CD4-positive, alpha-beta memory T cell (primary cell): ENCODE data around the gene FAM168A. TPM values are rescaled to one million over a fixed set of nuclear protein-coding genes. Genes with fewer than 3 reads are reported as not detected.

Experiments used
- CTCF ChIA-PET: fragments of 350-600 bp; sonication (Branson Sonifier 250); formaldehyde crosslinking; loops from one replicate; lab custom pipeline; 2021; ENCODE audit warnings: inconsistent platforms; ENCODE audit not compliant: partially characterized antibody; lab: Charles Lee
- POLR2A ChIA-PET: fragments of 350-600 bp; sonication (Branson Sonifier 250); formaldehyde crosslinking; loops from one replicate; lab custom pipeline; 2021; ENCODE audit not compliant: partially characterized antibody; lab: Charles Lee
- DNase-seq, 5 donors: peaks; one replicate each; pipeline versions ENCODE4 v3.0.0 to v3.0.0-alpha.2; 2020 to 2022; ENCODE audit warnings: mixed read lengths in 1 of 5
- H3K27ac ChIP-seq: one replicate; pipeline ENCODE4 v1.7.0; 2013; ENCODE audit warnings: low read depth, low read length
- H3K27me3 ChIP-seq: 2 replicates; pipeline ENCODE4 v1.7.0; 2013; ENCODE audit warnings: mild to moderate bottlenecking, low read length, moderate library complexity; ENCODE audit not compliant: insufficient read depth
- H3K36me3 ChIP-seq: 2 replicates; pipeline ENCODE4 v1.7.0; 2013; ENCODE audit warnings: mild to moderate bottlenecking, low read length, moderate library complexity; ENCODE audit not compliant: insufficient read depth
- H3K4me1 ChIP-seq: 2 replicates; pipeline ENCODE4 v1.7.0; 2013; ENCODE audit warnings: mild to moderate bottlenecking, low read length, moderate library complexity; ENCODE audit not compliant: insufficient read depth
- H3K4me3 ChIP-seq, 2 donors: one replicate each; pipeline ENCODE4 v1.7.0; 2013; ENCODE audit warnings: low read length in 2 of 2, mild to moderate bottlenecking in 1 of 2
- H3K9me3 ChIP-seq, 2 donors: one replicate each; pipeline ENCODE4 v1.7.0; 2013; ENCODE audit warnings: low read length in 2 of 2, control low read depth in 1 of 2; ENCODE audit not compliant: control insufficient read depth in 1 of 2
- H3K27ac Mint-ChIP-seq, 7 donors: one replicate each; pipeline ENCODE4 v1.8.0; 2020 to 2021; ENCODE audit warnings: mixed read lengths in 7 of 7, mild to moderate bottlenecking in 6 of 7, inconsistent platforms in 3 of 7, moderate library complexity in 3 of 7
- H3K27me3 Mint-ChIP-seq, 2 donors: one replicate each; pipeline ENCODE4 v1.8.0; 2020 to 2021; ENCODE audit warnings: mixed read lengths in 2 of 2
- H3K36me3 Mint-ChIP-seq, 2 donors: one replicate each; pipeline ENCODE4 v1.8.0; 2020 to 2021; ENCODE audit warnings: mixed read lengths in 2 of 2, inconsistent platforms in 1 of 2, mild to moderate bottlenecking in 1 of 2
- H3K4me1 Mint-ChIP-seq, 4 donors: one replicate each; pipeline ENCODE4 v1.8.0; 2020 to 2021; ENCODE audit warnings: mixed read lengths in 4 of 4, mild to moderate bottlenecking in 1 of 4
- H3K4me3 Mint-ChIP-seq, 8 donors: one replicate each; pipeline ENCODE4 v1.8.0; 2020 to 2021; ENCODE audit warnings: mixed read lengths in 8 of 8, mild to moderate bottlenecking in 7 of 8, moderate library complexity in 6 of 8, inconsistent platforms in 3 of 8
- H3K9me3 Mint-ChIP-seq, 8 donors: one replicate each; pipeline ENCODE4 v1.8.0; 2020 to 2021; ENCODE audit warnings: mixed read lengths in 8 of 8, mild to moderate bottlenecking in 5 of 8, inconsistent platforms in 3 of 8, moderate library complexity in 1 of 8
- intact Hi-C: fragments of 100-400 bp; cut with micrococcal nuclease; formaldehyde crosslinking; loops from one replicate; pipeline ENCODE4 v1.15.1; 2023
- polyA plus RNA-seq, 2 donors: library from polyadenylated mRNA; unstranded; fragments of 300-500 nt; fragmentation: Illumina TruSeq; gene quantifications; one replicate each; pipeline ENCODE4 v1.2.3, GENCODE V29; 2021
- total RNA-seq, 2 experiments: library from RNA; stranded (reverse); gene quantifications; one replicate each; pipeline ENCODE4 v1.2.3, GENCODE V29; 2021

Gene FAM168A
- total and polyA plus RNA-seq, 4 experiments from 2014 or later: 0.61 to 22.7 (median 12.7) TPM

GRCh38 chr11:73454987-73455386 lies 142.9 kb downstream of the FAM168A start:
- peaks cover 0 to 1% (median 0%) of the 10 kb centered on the region in 4 donors for H3K4me1 Mint-ChIP-seq
- H3K27ac Mint-ChIP-seq: no peak overlapping the region
- Histone ChIP-seq H3K9me3 (no peaks in the 10 kb centered on the region), H3K4me3 (no peak overlapping the region), H3K27me3 (no peaks in the 10 kb centered on the region), H3K4me1 (no peaks in the 10 kb centered on the region), H3K27ac (no peak overlapping the region), H3K36me3 (no peaks in the 10 kb centered on the region)
- H3K27me3 Mint-ChIP-seq: no peaks in the 10 kb centered on the region
- H3K9me3 Mint-ChIP-seq: no peaks in the 10 kb centered on the region
- H3K36me3 Mint-ChIP-seq: peaks cover 0 to 5% of the 10 kb centered on the region in 2 donors
- ChIA-PET CTCF (no interaction called here), POLR2A (no interaction called here)
- no peak for DNase-seq
- no peak overlapping the region for H3K4me3 Mint-ChIP-seq
- intact Hi-C loops: no loop called here

DNA sequence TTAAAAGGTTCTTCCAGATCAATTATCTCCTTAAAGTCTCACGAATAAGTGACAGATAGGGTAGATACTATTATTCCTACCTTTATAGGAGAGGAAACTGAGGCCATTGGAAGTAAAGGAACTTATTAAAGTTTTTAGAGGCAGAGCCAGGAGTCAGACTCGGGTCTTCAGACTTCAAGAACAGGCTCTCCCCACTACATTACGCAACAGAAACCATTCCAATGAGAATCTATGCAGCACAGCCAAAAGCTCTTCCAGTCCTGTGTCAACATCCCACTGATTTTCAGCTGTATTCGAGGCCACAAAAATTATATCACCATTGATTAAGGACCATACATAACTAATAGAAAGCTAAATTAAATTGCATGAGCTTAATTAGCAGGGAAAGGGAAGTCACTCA lies 144.3 kb downstream of the FAM168A start:
- Mint-ChIP-seq H3K4me1 (no peaks in the 10 kb centered on the region), H3K4me3 (no peak overlapping the region), H3K36me3 (peaks cover 0 to 5% of the 10 kb centered on the region in 2 donors), H3K27me3 (no peaks in the 10 kb centered on the region), H3K9me3 (no peaks in the 10 kb centered on the region), H3K27ac (peak overlapping the region in 1 of 7 donors; percentile 4)
- intact Hi-C loops: no loop called here
- Histone ChIP-seq H3K27ac (no peak overlapping the region), H3K27me3 (no peaks in the 10 kb centered on the region), H3K4me3 (no peak overlapping the region), H3K36me3 (no peaks in the 10 kb centered on the region), H3K9me3 (no peaks in the 10 kb centered on the region), H3K4me1 (no peaks in the 10 kb centered on the region)
- CTCF ChIA-PET: no interaction called here
- POLR2A ChIA-PET: no interaction called here
- DNase-seq: no peak

DNA sequence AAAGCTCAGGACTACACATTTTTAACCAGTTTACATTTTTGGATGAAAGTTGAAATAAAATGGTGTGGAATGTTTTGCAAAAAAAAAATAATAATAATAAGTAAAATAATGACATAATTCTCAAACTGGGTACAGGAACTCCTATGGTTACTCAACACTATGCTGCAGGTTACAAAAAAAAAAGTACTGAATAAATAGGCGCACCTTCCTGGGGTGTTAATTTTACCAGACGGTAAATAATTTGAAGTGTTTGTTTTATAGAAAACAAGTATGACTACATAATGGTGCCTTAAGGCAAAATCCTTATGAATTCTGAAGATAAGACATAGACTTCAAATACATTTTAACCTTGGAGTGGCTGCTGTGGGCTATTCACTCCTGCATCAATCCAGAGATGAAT lies 145.2 kb downstream of the FAM168A start:
- CTCF ChIA-PET: no interaction called here
- no peak overlapping the region for H3K4me3 ChIP-seq

DNA sequence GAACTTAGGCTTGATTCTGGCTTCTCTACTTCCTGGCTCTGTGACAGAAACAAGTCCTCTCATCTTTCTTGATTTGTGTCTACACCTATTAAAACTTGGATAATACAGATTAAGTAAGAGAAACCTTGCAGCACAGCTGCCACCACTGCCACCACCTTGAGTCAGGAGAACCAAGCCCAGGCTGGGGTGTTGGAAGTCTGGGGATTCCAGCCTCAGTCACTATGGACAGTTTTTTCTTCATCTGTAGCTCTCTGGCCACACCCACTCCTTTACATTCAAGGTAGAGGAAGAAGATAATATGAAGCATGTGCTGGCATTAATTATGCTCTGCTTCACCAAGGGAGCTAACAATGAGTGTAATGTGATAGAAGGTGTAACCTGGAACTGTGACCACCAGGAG lies 146.0 kb downstream of the FAM168A start:
- POLR2A ChIA-PET: no interaction called here
- CTCF ChIA-PET: no interaction called here

More for the DNA sequence above, 145.2 kb downstream of the FAM168A start:
- no peak overlapping the region for H3K27ac ChIP-seq
- intact Hi-C loops: no loop called here
- DNase-seq: no peak
- no peaks in the 10 kb centered on the region for H3K27me3 Mint-ChIP-seq
- H3K27me3 ChIP-seq: no peaks in the 10 kb centered on the region
- H3K27ac Mint-ChIP-seq: no peak overlapping the region
- H3K36me3 ChIP-seq: no peaks in the 10 kb centered on the region
- peaks cover 0 to 5% of the 10 kb centered on the region in 2 donors for H3K36me3 Mint-ChIP-seq
- no peaks in the 10 kb centered on the region for H3K4me1 Mint-ChIP-seq
- H3K9me3 Mint-ChIP-seq: no peaks in the 10 kb centered on the region
- no peak overlapping the region for H3K4me3 Mint-ChIP-seq
- H3K9me3 ChIP-seq: no peaks in the 10 kb centered on the region
- no peaks in the 10 kb centered on the region for H3K4me1 ChIP-seq
- POLR2A ChIA-PET: no interaction called here

DNA sequence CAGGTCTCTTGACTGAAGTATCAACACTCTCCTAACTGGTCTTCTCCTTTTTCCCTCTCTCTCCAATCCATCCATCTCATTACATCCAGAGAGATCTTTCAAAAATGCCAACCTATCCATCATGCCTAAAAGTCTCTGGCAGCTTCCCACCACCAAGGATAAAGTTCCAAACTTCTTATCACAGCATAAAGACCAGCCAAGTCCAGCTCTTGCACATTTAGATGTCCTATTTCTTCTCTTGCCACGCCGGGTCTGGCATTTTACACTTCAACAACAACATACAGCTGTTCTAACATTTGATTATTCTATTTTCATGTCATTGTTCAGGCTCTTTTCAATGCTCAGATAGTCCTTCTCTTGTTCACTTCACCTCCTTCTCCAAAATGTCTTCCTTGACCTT lies 151.1 kb downstream of the FAM168A start:
- Histone ChIP-seq H3K4me1 (no peaks in the 10 kb centered on the region), H3K9me3 (no peaks in the 10 kb centered on the region), H3K4me3 (no peak overlapping the region), H3K27ac (no peak overlapping the region), H3K27me3 (no peaks in the 10 kb centered on the region), H3K36me3 (no peaks in the 10 kb centered on the region)
- Mint-ChIP-seq H3K9me3 (no peaks in the 10 kb centered on the region), H3K4me1 (peaks cover 0 to 10% (median 4%) of the 10 kb centered on the region in 4 donors), H3K27me3 (no peaks in the 10 kb centered on the region), H3K4me3 (no peak overlapping the region), H3K36me3 (peaks cover 0 to 1% of the 10 kb centered on the region in 2 donors), H3K27ac (peak overlapping the region in 1 of 7 donors; percentile 31)
- DNase-seq: no peak
- POLR2A ChIA-PET: no interaction called here
- CTCF ChIA-PET: interaction anchor here (0.6 to 1.6 kb wide), 2 partner anchors 14 to 96 kb away, joined by 3 to 4 read pairs; no protein-coding TSS in a partner anchor
- intact Hi-C loops: no loop called here

More for the DNA sequence above, 146.0 kb downstream of the FAM168A start:
- Histone ChIP-seq H3K9me3 (no peaks in the 10 kb centered on the region), H3K4me3 (no peak overlapping the region), H3K27me3 (no peaks in the 10 kb centered on the region), H3K27ac (no peak overlapping the region), H3K4me1 (no peaks in the 10 kb centered on the region), H3K36me3 (no peaks in the 10 kb centered on the region)
- DNase-seq: no peak
- Mint-ChIP-seq H3K9me3 (no peaks in the 10 kb centered on the region), H3K36me3 (peaks cover 0 to 5% of the 10 kb centered on the region in 2 donors), H3K4me1 (peaks cover 0 to 4% (median 0%) of the 10 kb centered on the region in 4 donors), H3K4me3 (no peak overlapping the region), H3K27me3 (no peaks in the 10 kb centered on the region), H3K27ac (no peak overlapping the region)
- intact Hi-C loops: no loop called here

DNA sequence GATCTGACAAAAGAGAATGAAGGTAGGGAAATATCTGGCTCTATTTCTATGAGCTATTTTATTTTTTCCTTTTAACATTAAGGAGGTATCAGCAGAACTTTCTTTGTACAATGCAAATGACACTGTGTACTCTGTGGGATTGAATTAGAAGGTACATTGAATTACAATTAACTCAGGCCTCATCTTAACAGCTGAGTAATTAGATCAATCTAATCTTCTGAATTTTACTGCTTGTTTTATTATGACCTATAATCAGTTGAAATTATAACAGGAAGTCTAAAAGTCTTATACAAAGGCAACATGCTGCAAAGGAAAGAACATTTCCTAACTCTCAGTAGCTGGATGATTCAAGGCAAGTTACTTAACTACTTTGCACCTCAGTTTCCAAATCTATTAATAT lies 151.9 kb downstream of the FAM168A start:
- peaks cover 0 to 10% (median 4%) of the 10 kb centered on the region in 4 donors for H3K4me1 Mint-ChIP-seq
- no peak for DNase-seq
- no peaks in the 10 kb centered on the region for H3K4me1 ChIP-seq
- H3K9me3 ChIP-seq: no peaks in the 10 kb centered on the region
- intact Hi-C loops: no loop called here
- H3K9me3 Mint-ChIP-seq: no peaks in the 10 kb centered on the region
- H3K27ac ChIP-seq: no peak overlapping the region
- no peak overlapping the region for H3K4me3 ChIP-seq
- POLR2A ChIA-PET: no interaction called here
- H3K27me3 ChIP-seq: no peaks in the 10 kb centered on the region
- H3K27me3 Mint-ChIP-seq: no peaks in the 10 kb centered on the region
- H3K36me3 ChIP-seq: no peaks in the 10 kb centered on the region
- no peak overlapping the region for H3K4me3 Mint-ChIP-seq
- no peak overlapping the region for H3K27ac Mint-ChIP-seq
- peaks cover 5 to 6% of the 10 kb centered on the region in 2 donors for H3K36me3 Mint-ChIP-seq
- CTCF ChIA-PET: interaction anchor here (0.6 to 1.6 kb wide), 2 partner anchors 13 to 95 kb away, joined by 3 to 4 read pairs; no protein-coding TSS in a partner anchor

DNA sequence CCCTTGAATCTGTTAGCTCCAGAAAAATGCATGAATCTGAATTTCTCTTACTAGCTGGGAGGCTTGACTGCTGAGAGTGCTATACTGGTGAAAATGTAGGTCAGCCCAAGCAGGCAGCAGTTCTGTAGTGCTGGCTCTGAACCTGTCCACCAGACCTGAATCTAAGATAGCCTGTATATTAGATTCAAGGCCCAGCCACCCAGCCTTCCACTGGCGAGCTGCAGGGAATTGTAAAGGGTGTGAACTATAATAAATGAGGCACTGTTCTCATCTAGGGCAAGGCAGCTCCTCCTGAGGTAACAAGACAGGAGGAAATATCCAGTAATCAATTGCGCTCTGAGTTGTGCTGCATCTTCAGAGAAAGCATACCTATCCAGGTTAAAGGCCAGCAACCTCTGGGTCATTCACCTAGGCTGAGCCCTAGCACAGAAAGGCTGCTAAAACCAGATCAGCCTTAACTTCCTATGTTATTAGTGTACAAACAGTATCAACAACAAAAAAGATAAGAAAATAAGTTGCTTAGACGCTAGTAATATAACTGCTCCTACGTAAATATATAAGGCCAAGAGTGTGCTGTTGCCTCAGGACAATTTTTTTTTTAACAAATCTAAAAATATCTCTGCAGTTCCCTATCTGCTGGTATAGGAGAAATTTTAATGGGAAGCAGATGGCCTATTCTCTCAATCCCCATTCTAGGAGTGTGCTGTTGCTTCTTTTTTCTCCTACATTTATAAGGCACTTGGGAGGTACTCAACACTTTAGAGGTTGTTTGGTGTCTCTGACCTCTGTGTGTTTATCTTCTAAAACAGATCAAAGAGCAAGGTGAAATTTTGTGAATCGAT lies 158.7 kb downstream of the FAM168A start:
- POLR2A ChIA-PET: no interaction called here

More for the DNA sequence above, 158.7 kb downstream of the FAM168A start:
- intact Hi-C loops: no loop called here
- Histone ChIP-seq H3K4me1 (no peaks in the 10 kb centered on the region), H3K36me3 (no peaks in the 10 kb centered on the region), H3K9me3 (no peaks in the 10 kb centered on the region), H3K27ac (no peak overlapping the region), H3K4me3 (no peak overlapping the region), H3K27me3 (no peaks in the 10 kb centered on the region)
- Mint-ChIP-seq H3K9me3 (no peaks in the 10 kb centered on the region), H3K4me1 (peaks cover 0 to 3% (median 0%) of the 10 kb centered on the region in 4 donors), H3K4me3 (no peak overlapping the region), H3K27me3 (no peaks in the 10 kb centered on the region), H3K27ac (no peak overlapping the region), H3K36me3 (peaks cover 6 to 14% of the 10 kb centered on the region in 2 donors)
- CTCF ChIA-PET: no interaction called here
- no peak for DNase-seq
